GM19463 (cell line): ENCODE results near the gene F2RL1.
"Not testable (repeated sequence)": the region's sequence is repeated elsewhere in the genome, so short reads cannot be mapped to it uniquely, and the experiment has no call there.

Experiments used
- ATAC-seq: cut with Tn5 transposase; IDR thresholded peaks from one replicate; pipeline ENCODE4 v1.9.1; 2021; ENCODE audit warnings: mild to moderate bottlenecking, moderate library complexity; ENCODE audit not compliant: unreplicated experiment

The F2RL1 gene, protein sequence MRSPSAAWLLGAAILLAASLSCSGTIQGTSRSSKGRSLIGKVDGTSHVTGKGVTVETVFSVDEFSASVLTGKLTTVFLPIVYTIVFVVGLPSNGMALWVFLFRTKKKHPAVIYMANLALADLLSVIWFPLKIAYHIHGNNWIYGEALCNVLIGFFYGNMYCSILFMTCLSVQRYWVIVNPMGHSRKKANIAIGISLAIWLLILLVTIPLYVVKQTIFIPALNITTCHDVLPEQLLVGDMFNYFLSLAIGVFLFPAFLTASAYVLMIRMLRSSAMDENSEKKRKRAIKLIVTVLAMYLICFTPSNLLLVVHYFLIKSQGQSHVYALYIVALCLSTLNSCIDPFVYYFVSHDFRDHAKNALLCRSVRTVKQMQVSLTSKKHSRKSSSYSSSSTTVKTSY

DNA sequence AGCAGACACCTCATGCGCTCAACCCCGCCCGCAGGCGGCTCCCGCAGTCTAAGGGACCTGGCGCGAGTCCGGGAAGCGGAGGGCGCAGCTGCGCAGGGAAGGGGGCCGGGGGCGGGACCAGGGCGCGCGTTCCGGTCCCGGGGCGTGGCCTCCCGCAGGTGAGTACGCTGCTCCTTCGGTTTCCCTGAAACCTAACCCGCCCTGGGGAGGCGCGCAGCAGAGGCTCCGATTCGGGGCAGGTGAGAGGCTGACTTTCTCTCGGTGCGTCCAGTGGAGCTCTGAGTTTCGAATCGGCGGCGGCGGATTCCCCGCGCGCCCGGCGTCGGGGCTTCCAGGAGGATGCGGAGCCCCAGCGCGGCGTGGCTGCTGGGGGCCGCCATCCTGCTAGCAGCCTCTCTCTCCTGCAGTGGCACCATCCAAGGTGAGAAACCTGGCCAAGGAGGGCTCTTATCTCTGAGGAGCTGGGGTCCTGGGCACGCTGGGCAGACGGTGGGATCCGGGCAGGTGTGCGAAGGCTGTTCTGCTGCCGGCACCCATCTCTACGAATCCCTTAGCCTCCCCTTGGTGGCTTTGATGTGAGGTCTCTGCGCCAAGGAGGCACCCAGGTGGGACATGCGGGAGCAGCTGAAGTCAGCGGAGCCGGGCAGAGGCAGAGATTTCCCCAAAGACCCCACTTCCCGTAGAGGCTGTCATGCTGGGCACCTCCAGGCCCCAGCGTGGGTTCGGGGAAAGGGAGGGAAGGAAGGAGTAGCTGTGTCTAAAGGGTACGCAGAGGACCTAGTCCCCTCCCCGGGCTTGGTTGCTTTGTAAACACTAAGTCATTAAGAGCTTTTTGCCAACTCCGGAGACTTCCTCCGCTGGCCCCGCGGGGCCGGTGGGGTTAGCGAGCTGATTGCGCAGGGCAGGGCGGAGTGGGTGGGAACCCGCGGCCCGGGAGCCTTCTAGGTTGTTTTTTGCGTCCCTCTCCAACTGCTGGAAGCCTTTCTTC lies at the start of gene F2RL1:
Gene F2RL1, plus strand, starts transcription at position 187 of the 988 bp plus-strand sequence. Its CDS starts 153 bp downstream, at position 340.
- ATAC-seq = no peak

DNA sequence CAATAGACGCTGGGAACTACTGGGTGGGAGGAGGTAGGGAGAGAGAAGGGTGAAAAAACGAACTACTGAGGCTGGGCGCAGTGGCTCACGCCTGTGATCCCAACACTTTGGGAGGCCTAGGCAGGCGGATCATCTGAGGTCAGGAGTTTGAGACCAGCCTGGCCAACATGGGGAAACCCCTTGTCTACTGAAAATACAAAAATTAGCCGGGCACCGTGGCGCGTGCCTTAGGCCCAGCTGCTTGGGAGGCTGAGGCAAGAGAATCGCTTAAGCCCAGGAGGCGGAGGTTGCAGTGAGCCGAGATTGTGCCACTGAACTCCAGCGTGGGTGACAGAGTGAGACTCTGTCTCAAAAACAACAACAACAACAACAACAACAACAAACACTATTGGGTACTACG lies 47.8 kb upstream of the F2RL1 start:
- not testable (repeated sequence) for ATAC-seq

DNA sequence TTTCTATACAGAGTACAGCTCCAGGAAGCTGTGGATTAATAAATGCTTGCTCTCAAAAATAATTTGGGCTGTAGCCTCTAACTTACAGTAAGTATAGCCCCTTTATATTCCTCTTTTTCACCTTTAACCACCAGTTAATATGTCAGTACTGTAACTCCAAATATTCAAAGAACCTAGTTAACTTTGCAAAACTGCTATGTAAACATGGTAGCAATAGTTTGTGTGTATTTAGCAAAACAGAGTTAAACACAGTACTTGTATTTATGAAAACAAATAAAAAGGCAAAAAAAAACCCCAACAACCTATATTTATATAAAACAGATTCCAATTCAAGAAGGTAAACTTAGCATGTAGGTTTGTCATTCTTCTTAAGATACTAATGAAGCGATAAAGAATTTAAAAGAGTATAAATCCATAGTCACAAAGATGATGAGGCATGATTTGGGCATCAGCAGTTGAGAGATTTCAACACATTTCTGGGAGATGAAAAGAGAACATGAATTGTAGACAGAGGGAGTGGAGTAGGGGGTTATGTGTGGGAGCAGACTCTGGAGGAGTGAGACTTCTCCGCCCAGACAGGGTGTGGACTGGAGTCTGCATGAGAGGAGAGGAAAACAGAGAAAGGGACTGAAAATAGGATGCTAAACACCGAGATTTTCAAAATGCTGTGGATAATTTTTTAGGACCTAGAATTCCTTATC lies 47.0 kb upstream of the F2RL1 start:
- ATAC-seq = no peak

DNA sequence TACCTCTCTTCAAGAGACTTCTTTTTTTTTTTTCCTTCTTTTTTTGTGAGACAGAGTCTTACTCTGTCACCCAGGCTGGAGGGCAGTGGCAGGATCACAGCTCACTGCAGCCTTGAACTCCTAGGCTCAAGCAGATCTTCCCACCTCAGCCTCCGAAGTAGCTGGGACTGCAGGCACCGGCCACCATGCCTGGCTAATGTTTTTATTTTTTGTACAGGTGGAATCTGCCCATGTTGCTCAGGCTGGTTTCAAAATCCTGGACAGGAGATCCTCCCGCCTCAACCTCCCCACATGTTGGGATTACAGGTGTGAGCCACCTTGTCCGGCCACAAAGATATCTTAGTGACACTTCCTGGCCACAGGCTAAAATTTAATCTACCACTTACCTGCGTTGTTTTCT lies 42.9 kb upstream of the F2RL1 start:
- no peak for ATAC-seq

DNA sequence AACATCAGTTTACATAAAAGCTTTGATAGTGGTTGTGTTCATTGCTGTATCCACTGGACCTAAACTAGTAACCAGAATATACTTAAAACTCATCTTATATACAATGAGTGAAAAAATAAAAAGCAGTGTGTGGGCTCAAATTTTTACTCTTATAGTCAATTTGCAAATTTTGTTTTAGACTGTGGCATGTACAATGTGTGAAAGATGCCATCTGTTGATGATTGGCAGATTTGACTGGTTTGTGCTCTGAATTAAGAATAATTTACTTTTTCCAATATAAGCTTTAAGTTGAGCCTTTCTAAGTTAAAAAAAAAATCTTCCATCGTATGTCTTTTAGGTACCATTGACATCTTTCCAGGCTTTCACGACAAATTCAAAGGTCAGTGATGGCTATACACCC lies 42.4 kb upstream of the F2RL1 start:
- no peak for ATAC-seq

DNA sequence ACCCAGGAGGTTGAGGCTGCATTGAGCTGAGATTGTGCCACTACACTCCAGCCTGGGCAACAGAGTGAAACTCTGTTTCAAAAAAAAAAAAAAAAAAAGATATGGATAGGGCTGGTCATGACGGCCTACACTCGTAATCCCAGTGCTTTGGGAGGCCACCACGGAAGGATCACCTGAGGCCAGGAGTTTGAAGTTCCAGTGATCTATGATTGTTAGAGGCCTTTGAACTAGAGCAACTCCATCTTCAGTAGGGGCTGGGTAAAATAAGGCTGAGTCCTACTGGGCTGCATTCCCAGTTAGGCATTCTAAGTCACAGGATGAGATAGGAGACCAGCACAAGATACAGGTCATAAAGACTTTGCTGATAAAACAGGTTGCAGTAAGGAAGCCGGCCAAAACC lies 38.2 kb upstream of the F2RL1 start:
- ATAC-seq = not testable (repeated sequence)

DNA sequence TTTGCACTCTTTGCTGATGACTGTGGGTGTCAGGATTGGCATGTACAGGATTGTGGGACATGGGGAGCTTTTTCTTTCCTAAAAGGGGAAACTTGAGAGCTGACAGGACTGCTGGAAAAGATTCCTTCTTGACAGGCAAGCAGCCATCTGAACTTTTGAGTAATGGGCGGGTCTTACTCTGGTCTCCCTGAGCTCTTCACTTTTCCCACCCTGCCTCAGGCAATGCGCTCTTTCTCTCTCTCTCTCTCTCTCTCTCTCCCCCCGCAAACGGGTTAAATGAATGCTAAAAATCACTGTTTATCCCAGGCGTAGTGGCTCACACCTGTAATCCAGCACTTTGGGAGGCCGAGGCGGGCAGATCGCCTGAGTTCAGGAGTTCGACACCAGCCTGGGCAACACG lies 37.1 kb upstream of the F2RL1 start:
- ATAC-seq = no peak

DNA sequence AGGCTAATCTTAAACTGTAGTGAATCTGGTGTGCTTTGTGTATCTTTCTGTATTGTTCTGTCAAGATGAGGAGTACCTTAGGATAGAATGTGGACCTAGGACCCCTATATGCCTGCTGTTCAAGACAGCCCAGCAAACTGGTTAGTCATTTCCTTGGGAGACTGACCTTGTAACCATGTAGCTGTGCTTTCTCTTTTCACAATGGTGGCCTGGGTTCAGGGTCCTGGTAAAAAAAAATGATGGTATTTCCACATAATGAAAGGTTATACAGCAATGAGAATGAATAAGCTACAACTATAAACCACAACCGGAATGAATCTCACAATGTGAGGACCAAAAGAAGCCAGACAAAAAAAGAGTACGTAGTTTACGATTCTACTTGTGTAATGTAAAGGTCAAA lies 36.4 kb upstream of the F2RL1 start:
- ATAC-seq = no peak

DNA sequence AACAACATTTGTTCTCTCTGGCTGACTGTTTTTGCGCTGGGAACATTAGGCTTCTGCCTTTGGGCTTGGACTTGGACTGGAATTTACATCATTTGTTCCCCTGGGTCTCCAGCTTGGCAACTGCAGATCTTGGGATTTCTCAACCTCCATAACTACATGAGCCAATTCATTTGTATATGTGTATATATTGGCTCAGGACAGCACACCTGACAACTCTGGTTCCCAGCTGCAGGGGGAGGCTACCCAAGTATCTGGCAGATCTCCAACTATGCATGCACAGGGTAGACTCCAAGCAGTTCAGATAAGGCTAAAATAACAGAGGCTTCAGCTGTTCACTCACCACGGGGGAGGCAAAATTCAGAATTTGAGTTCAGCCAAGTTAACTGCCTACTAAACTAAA lies 31.6 kb upstream of the F2RL1 start:
- ATAC-seq = no peak

DNA sequence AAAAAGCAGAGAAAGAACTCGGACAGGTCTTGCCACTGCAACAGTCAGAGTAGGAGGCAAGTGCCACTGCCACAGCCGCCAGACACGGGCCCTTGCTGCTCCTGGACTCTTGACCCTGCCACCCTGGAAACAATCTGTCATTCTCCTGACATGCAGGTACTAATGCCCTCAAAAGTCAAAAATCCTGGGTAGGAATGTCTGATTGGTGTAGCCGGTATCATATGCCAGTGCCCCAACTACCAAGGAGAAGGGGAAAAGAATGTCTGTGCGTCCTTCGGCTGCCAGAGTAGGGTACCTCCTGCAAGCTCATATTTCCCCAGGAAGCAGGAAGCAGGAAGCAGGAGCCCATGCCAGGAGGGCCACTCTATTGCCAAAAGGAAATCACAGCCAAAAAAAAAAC lies 30.5 kb upstream of the F2RL1 start:
- ATAC-seq = no peak

DNA sequence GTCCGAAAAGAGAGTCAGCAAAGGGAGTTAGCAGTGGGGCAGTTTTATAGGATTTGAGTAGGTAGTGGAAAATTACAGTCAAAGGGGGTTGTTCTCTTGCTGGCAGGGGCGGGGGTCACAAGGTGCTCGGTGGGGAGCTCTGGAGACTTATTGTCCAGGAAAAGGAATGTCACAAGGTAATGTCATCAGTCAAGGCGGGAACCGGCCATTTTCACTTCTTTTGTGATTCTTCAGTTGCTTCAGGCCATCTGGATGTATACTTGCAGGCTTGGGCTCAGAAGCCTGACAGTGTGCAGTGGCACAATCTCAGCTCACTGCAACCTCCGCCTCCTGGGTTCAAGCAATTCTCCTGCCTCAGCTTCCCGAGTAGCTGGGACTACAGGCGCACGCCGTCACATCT lies 29.6 kb upstream of the F2RL1 start:
- not testable (repeated sequence) for ATAC-seq

DNA sequence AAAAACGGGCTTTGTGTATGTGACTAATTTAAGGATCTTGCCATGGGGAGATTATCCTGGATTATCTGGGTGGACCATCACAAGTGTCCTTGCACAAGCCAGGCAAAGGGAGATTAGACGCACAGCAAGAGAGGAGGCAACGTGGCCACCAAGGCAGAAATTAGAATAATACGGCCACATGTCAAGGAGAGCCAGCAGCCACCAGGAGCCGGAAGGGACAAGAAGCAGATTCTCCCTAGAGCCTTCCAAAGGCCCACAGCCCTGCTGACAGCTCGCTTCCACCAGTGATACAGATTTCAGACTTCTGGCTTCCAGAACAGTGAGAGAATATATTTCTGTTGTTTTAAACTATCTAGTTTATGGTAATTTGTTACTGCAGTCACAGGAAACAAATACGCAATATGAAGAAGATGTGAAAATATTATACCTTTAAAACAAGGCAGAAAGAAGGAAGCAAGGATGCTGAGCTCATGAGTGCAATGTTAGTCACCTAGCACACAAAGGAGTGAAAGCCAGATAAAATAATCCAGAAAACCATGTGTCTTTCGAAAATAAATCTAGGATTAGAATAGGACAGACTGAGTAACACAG lies 28.7 kb upstream of the F2RL1 start:
- no peak for ATAC-seq

DNA sequence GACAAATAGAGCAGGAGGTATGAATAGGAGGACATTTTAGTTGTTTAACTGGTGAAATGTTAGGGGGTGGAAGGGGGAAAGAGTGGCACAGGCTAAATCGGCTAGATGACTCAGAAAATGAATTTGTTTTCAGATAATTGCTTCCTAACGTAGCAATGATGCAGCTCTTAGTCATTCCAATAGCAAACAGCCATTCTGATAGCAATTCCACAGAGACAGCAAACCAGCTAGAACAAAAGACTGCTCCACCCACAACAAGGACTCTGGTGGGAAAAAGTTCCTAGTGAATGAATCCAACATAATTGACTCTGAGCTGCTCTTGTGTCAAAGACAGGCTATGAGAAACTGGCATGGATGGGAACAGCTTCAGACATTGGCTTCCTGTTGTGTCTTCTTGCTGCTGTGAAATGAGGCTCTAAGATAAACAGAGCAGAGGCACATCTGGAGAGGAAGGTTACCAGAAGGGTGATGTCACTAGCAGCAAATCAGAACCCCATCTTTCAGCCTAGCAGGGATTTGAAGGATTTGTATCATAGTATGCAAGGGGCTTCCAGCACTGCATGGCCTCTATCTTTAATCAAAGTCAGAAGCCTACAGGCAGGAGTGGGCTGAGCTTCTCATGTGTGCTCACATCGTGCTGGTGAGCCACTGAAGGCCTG lies 28.1 kb upstream of the F2RL1 start:
- ATAC-seq = no peak

DNA sequence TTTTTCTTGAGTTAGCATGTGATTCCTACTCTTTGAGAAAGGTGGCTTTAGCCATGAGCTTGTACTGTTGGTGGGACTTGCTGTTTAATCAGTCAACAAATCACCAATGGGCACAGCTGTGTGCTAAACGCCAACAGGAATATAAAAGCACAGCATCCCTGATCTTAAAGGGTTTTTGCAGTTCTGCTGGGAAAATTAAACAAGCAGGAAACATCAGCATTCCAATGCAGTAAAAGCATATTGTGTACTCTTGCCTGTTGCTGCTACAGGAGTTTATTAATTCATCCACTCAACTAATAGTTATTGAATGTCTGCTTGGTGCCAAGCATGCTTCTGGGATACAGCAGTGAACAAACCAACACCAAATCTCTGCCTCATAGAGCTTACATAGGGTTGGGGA lies 27.4 kb upstream of the F2RL1 start:
- no peak for ATAC-seq

DNA sequence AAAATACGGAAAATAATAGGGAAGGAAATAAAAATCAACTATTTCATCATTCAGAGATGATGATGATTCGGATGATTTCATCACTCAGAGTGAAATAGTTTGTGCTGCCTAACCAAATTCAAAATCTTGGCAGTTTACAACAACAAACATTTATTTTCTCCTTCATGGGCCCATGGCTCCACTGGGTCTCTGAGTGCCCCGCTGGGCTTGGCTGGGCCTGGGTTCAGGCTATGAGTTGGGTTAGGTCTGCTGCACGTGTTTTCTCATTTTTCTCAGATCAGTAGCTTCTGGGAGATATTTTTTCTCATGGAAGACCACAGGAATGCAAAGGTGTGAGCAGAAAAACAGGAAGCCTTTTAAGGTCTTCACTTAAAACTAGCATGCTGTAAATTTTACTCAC lies 24.0 kb upstream of the F2RL1 start:
- ATAC-seq = no peak

DNA sequence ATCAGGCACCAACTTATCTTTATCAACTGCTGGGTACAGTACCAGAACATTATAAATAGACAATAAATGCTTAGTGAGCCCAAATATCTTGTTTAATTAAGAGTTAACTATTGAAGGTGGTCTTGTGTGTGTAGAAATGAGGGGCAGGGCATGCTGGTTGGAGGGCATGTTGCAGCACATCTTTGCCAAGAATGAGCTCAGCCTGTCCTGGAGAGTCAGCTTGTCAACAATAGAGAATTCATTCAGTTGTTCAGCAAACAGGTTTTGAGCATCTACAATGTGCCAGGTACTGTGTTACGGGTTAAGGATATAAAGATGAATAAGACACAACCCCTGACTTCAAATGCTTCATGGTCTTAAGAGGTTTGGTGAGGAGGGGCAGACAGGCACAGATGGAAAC lies 19.2 kb upstream of the F2RL1 start:
- no peak for ATAC-seq

DNA sequence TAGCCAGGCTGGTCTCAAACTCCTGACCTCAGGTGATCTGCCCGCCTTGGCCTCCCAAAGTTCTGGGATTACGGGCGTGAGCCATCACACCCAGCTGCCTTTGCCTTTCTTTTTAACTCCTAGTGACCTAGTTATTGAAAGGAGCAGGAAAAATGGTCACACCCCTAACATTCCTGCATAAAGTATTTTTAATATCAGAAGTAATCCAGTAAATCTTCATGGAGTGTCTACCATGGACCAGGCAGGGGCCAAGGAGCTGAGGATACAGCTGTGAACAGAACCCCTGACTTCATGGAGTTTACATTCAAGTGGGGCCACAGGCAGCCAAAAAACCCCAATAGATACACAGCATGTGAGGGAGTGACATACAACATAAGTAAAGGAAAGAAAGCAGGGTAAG lies 18.3 kb upstream of the F2RL1 start:
- ATAC-seq = no peak

DNA sequence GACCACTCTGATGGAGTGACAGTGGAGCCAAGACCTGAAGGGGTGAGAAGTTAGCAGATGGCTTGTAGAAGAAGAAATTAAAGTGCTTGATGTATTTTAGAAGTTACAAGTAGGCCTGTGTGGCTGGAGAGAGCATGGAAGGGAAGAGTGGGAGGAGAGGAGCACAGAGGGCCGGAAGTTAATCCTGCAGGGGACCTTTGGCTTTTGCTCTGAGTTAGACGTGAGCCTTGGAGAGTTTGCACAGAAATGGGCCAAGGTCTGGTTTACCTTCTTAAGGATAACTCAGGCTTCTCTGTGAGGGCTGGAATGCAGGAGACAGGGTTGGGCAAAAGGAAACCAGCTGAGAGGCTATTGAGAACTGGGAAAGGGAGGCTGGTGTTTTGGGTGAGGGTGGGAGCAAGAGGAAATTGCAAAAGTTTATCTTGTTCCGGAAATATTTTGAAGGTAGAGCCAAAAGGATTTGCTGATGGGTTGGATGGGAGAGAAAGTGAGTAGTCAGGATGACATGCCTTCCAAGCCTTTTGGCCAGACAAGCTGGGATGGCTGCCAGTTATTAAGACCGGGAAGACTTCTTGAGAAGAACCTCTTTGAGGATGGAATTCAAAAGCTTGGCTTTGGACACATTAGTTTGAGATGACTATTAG lies 17.5 kb upstream of the F2RL1 start:
- no peak for ATAC-seq

DNA sequence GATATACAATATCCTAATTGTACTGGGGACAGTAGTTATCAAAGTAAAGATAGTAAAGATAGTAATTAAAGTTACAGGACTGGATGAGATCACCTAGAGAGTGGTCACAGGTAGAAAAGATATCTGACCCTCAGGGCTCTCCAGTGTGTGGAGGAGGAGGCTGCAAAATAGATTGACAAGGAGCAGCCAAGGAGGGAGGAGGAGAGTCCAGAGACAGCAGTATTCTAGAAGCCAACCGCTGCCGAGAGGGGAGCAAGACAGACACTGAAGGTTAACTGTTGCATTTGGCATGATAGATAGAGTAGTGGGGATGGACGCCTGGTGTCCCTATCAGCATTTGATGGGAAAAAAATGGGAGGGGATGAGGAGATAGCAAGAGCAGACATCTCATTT lies 17.0 kb upstream of the F2RL1 start:
- ATAC-seq = no peak

DNA sequence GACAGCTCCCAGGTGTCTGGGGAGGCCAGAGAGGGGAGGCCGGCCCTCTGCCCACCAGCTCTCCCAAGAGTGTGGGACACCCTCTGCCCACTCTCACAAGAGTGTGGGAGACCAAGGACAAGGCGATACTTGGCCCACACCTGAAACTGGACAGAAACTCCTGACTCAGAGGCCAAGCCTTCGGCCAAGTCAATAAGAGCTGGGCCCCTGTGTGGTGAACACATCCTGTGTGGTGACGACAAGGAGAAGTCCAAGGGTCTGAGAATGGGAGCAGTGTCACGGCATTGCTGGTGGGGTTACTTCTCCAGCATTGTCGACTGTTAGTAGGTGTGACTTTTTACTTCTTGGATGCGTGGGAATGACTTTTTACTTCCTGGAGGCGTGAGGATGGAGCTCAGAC lies 14.6 kb upstream of the F2RL1 start:
- no peak for ATAC-seq
